ENCODE data around the gene GBF1. TPM values are rescaled to one million over a fixed set of nuclear protein-coding genes. Genes with fewer than 3 reads are reported as not detected.
A peak's percentile ranks its signal among the peaks of the same experiment; 100 is the strongest.

The GBF1 gene
- total RNA-seq, 1 experiment from 2014 or later, result 23.7 TPM

- H3K27me3 ChIP-seq (ENCODE audit: insufficient read depth, low read length), result peaks cover 63% of the 10 kb centered on the region
- peaks cover 98% of the 10 kb centered on the region for H3K27me3 Mint-ChIP-seq (ENCODE audit: low read depth)
Measured at GRCh38 chr10:102230264-102230860, 15.0 kb upstream of the GBF1 start.

More at GRCh38 chr10:102230264-102230860, 15.0 kb upstream of the GBF1 start:
- no peaks in the 10 kb centered on the region for H3K4me1 ChIP-seq (ENCODE audit: insufficient read depth, low read length)
- no peak overlapping the region for H3K14ac ChIP-seq (ENCODE audit: insufficient read depth, low read length)
- WGBS (ENCODE audit: extremely low coverage, insufficient read length, low lambda C conversion rate), result no CpG with 5 or more reads among the region's 50 CpGs
- peak; percentile 89 for DNase-seq
- H4K8ac ChIP-seq (replicated peaks; ENCODE audit: insufficient read length, low read depth, low read length), result no peak overlapping the region
- H3K56ac ChIP-seq (ENCODE audit: insufficient read length, low read depth, low read length), result no peak overlapping the region
- no peak overlapping the region for H2AK5ac ChIP-seq (ENCODE audit: insufficient read length, low read length)
- H2BK120ac ChIP-seq (ENCODE audit: low read depth, low read length, poor library complexity, severe bottlenecking), result no peak overlapping the region
- peak overlapping the region; percentile 53 for H3K4me2 ChIP-seq (ENCODE audit: insufficient read depth, insufficient read length, low read length)
- H3K4me1 Mint-ChIP-seq, result peaks cover 8 to 19% of the 10 kb centered on the region in 2 experiments
- no peak overlapping the region for H2BK12ac ChIP-seq (ENCODE audit: insufficient read length, low read depth, low read length)
- H3K9ac ChIP-seq (ENCODE audit: extremely low read depth, insufficient read length, low read length), result no peak overlapping the region
- H3K27ac ChIP-seq (ENCODE audit: insufficient read length, low read depth, low read length), result no peak overlapping the region
- no peaks in the 10 kb centered on the region for H3K79me2 ChIP-seq (ENCODE audit: insufficient read depth, low read length)
- H3K9me3 Mint-ChIP-seq, result peaks cover 0 to 6% of the 10 kb centered on the region in 2 experiments; a peak in 2 of 5 replicates
- H3K23ac ChIP-seq (ENCODE audit: insufficient read length, low read depth, low read length), result no peak overlapping the region
- no peak overlapping the region for H2BK5ac ChIP-seq (ENCODE audit: insufficient read length, low read length)
- H3K79me1 ChIP-seq (ENCODE audit: insufficient read depth, low read depth, low read length, poor library complexity, severe bottlenecking), result no peaks in the 10 kb centered on the region
- no peak overlapping the region for H2BK20ac ChIP-seq (ENCODE audit: low read depth, low read length, poor library complexity, severe bottlenecking)
- H4K91ac ChIP-seq (ENCODE audit: insufficient read length, low read depth, low read length), result no peak overlapping the region
- no peak overlapping the region for H3T11ph ChIP-seq (ENCODE audit: low read length)
- no peak overlapping the region for H3K18ac ChIP-seq (ENCODE audit: insufficient read length, low read depth, low read length)
- no peak for TF ChIP-seq CTCF (conservative IDR thresholded peaks at IDR 0.05)
- H4K5ac ChIP-seq (ENCODE audit: insufficient read length, low read depth, low read length), result no peak overlapping the region
- peaks cover 18% of the 10 kb centered on the region for H3K23me2 ChIP-seq (ENCODE audit: insufficient read length, low read depth, low read length, poor library complexity, severe bottlenecking)
- no peaks in the 10 kb centered on the region for H3K9me3 ChIP-seq (ENCODE audit: control insufficient read depth, low read depth, low read length)
- H4K20me1 ChIP-seq (ENCODE audit: control insufficient read depth, insufficient read depth, insufficient read length), result peaks cover 2% of the 10 kb centered on the region
- no peak overlapping the region for H3K27ac Mint-ChIP-seq
- no peak overlapping the region for H3K4ac ChIP-seq (ENCODE audit: low read depth, low read length)
- no peak overlapping the region for H2BK15ac ChIP-seq (ENCODE audit: low read depth, low read length)
- H2AFZ ChIP-seq (ENCODE audit: low read length), result no peak overlapping the region
- no peaks in the 10 kb centered on the region; a peak in 1 of 7 replicates for H3K36me3 Mint-ChIP-seq (ENCODE audit: insufficient read depth in 1 of 3, low read depth in 3 of 3)
- H3K4me3 Mint-ChIP-seq, result peak overlapping the region; percentile 57 to 80
